ENCODE data around the gene DENND4A. TPM values are rescaled to one million over a fixed set of nuclear protein-coding genes. Genes with fewer than 3 reads are reported as not detected.

DENND4A gene
- total and polyA plus RNA-seq, 10 donors, result 9.4 to 88.2 (median 57.3) TPM

DNA sequence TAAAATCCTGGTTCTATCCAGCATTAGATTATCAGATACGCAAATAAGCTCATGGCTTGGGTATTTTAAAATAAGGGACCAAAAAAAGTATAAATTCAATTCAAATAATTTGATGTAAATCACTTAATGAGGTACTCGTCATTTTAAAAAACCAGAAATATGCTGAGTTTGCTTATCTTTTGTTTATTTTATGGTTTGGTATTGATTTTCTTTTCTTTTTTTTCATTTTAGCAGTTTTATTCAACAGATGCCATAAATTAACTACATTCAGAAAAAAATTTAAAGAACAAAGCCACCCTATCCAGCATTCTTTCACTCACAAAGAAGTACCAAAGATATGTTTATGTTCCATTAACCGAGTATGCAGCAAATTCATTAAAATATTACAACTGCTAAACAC, 22.6 kb downstream of the DENND4A start:
- no peaks in the 10 kb centered on the region for H3K27me3 ChIP-seq (replicated peaks in 1 of 7)
- no peak for DNase-seq
- intact Hi-C loops (cut with DNase I; ENCODE audit: low total_unique reads), result loop anchor here (10.0 kb wide), 1 partner anchor 55 kb away; no protein-coding TSS in a partner anchor
- no peak overlapping the region for H3K4me3 ChIP-seq
- peaks cover 16 to 98% (median 47%) of the 10 kb centered on the region in 6 donors for H3K4me1 ChIP-seq
- peaks cover 0 to 4% (median 0%) of the 10 kb centered on the region in 6 donors for H3K36me3 ChIP-seq
- no peak for TF ChIP-seq CTCF (IDR thresholded peaks at IDR 0.05 in 8 of 11, conservative IDR thresholded peaks at IDR 0.05 in 3 of 11)
- no peak for TF ChIP-seq POLR2AphosphoS5 (IDR thresholded peaks at IDR 0.05)
- TF ChIP-seq POLR2A (IDR thresholded peaks at IDR 0.05), result no peak
- WGBS, 5 donors, result 91 to 96% (median 93%) methylated on average over 3 of the region's 3 CpGs
- no peak overlapping the region for H3K27ac ChIP-seq
- no peaks in the 10 kb centered on the region for H3K9me3 ChIP-seq

- H3K9me3 ChIP-seq, result no peaks in the 10 kb centered on the region
- H3K27me3 ChIP-seq (replicated peaks in 1 of 7), result no peaks in the 10 kb centered on the region
- H3K4me3 ChIP-seq, result no peak overlapping the region
- DNase-seq, result no peak
- 74 to 85% (median 81%) methylated on average over 8 of the region's 8 CpGs for WGBS, 5 donors
- H3K27ac ChIP-seq, result no peak overlapping the region
- TF ChIP-seq POLR2A (IDR thresholded peaks at IDR 0.05) (no peak), POLR2AphosphoS5 (IDR thresholded peaks at IDR 0.05) (no peak), CTCF (IDR thresholded peaks at IDR 0.05 in 8 of 11, conservative IDR thresholded peaks at IDR 0.05 in 3 of 11) (no peak)
- H3K36me3 ChIP-seq, result peaks cover 0 to 4% (median 0%) of the 10 kb centered on the region in 6 donors
- H3K4me1 ChIP-seq, result peaks cover 4 to 98% (median 41%) of the 10 kb centered on the region in 6 donors
- intact Hi-C loops (cut with DNase I; ENCODE audit: low total_unique reads), result loop anchor here (10.0 kb wide), 1 partner anchor 53 kb away; no protein-coding TSS in a partner anchor
Observed at GRCh38 chr15:65767895-65768294, 24.2 kb downstream of the DENND4A start.

GRCh38 chr15:65767264-65767595, 24.9 kb downstream of the DENND4A start:
- Histone ChIP-seq H3K36me3 (peaks cover 0 to 4% (median 0%) of the 10 kb centered on the region in 6 donors), H3K4me3 (no peak overlapping the region), H3K9me3 (no peaks in the 10 kb centered on the region), H3K27me3 (replicated peaks in 1 of 7) (no peaks in the 10 kb centered on the region), H3K27ac (no peak overlapping the region), H3K4me1 (peaks cover 5 to 98% (median 42%) of the 10 kb centered on the region in 6 donors)
- intact Hi-C loops (cut with DNase I; ENCODE audit: low total_unique reads), result loop anchor here (10.0 kb wide), 1 partner anchor 52 kb away; no protein-coding TSS in a partner anchor
- DNase-seq, result no peak
- no peak for TF ChIP-seq CTCF (IDR thresholded peaks at IDR 0.05 in 8 of 11, conservative IDR thresholded peaks at IDR 0.05 in 3 of 11)
- no peak for TF ChIP-seq POLR2A (IDR thresholded peaks at IDR 0.05)
- TF ChIP-seq POLR2AphosphoS5 (IDR thresholded peaks at IDR 0.05), result no peak

DNA sequence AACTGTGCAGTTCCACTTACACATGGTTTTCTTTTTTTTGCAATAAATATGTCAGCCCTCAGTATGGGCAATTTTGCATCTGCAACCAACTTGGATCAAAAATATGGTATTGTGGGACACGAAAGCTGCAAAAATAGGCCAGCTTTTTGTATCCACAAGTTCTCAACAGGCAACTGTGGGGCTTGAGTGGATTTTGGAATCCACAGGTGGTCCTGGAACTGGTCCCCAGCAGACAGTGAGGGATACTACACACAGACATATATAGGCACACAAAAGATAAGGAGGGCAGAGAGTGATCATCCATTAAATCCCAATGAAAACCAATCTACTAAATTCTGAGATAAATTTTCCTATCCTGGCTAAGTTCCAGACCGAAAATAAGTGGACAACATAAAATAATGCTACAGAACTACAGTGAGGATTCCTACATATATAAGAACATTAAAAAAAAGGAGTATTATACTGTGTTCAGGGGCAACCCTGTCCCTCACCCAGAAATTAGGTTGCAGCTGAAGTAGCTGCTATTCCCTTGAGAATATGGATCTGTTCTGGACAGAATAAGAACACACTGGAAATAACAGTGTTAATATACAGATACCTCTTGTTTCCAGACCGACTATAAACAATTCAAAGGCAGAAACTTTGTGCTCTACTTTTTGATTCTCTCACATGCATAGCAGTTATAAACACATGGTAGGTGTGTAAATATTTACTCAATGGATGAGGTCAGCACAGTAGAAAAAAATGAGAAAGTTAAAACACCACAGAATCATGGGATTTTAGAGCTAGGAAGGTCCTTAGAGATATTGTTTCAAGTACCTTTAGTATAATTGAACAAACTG, 25.4 kb downstream of the DENND4A start:
- Histone ChIP-seq H3K4me1 (peaks cover 5 to 98% (median 45%) of the 10 kb centered on the region in 6 donors), H3K27ac (no peak overlapping the region), H3K4me3 (no peak overlapping the region), H3K27me3 (replicated peaks in 1 of 7) (no peaks in the 10 kb centered on the region), H3K36me3 (peaks cover 0 to 4% (median 0%) of the 10 kb centered on the region in 6 donors), H3K9me3 (no peaks in the 10 kb centered on the region)
- TF ChIP-seq POLR2A (IDR thresholded peaks at IDR 0.05) (no peak), CTCF (IDR thresholded peaks at IDR 0.05 in 8 of 11, conservative IDR thresholded peaks at IDR 0.05 in 3 of 11) (no peak), POLR2AphosphoS5 (IDR thresholded peaks at IDR 0.05) (no peak)
- no peak for DNase-seq
- intact Hi-C loops (cut with DNase I; ENCODE audit: low total_unique reads), result loop anchor here (10.0 kb wide), 1 partner anchor 52 kb away; no protein-coding TSS in a partner anchor
- WGBS, 5 donors, result 84 to 93% (median 91%) methylated on average over 3 of the region's 3 CpGs

Measured in spleen (tissue), 11 donors.